ENCODE results near the gene ASPHD2.

Gene ASPHD2

GRCh38 chr22:26485806-26486390, 56.8 kb downstream of the ASPHD2 start:
- Mint-ChIP-seq H3K9me3 (no peaks in the 10 kb centered on the region), H3K27me3 (ENCODE audit: low read depth, poor library complexity) (no peaks in the 10 kb centered on the region), H3K36me3 (ENCODE audit: low read depth) (peaks cover 15% of the 10 kb centered on the region), H3K27ac (no peak overlapping the region), H3K4me1 (peaks cover 45% of the 10 kb centered on the region), H3K4me3 (peak overlapping the region; percentile 96)
- no peak for DNase-seq
- no peak for TF ChIP-seq CTCF (IDR thresholded peaks at IDR 0.05)

- H3K9me3 Mint-ChIP-seq: no peaks in the 10 kb centered on the region
- peaks cover 18% of the 10 kb centered on the region for H3K36me3 Mint-ChIP-seq (ENCODE audit: low read depth)
- no peak overlapping the region for H3K27ac Mint-ChIP-seq
These were observed 57.3 kb downstream of the ASPHD2 start for GRCh38 chr22:26486394-26486793.

GRCh38 chr22:26487996-26488395, 58.9 kb downstream of the ASPHD2 start:
- H3K4me3 Mint-ChIP-seq: no peak overlapping the region
- H3K27me3 Mint-ChIP-seq (ENCODE audit: low read depth, poor library complexity): no peaks in the 10 kb centered on the region
- peaks cover 24% of the 10 kb centered on the region for H3K4me1 Mint-ChIP-seq
- H3K27ac Mint-ChIP-seq: no peak overlapping the region
- no peaks in the 10 kb centered on the region for H3K9me3 Mint-ChIP-seq
- no peak for TF ChIP-seq CTCF (IDR thresholded peaks at IDR 0.05)
- peaks cover 28% of the 10 kb centered on the region for H3K36me3 Mint-ChIP-seq (ENCODE audit: low read depth)
- no peak for DNase-seq

More at GRCh38 chr22:26486394-26486793, 57.3 kb downstream of the ASPHD2 start:
- peaks cover 40% of the 10 kb centered on the region for H3K4me1 Mint-ChIP-seq
- peak overlapping the region; percentile 30 for H3K4me3 Mint-ChIP-seq
- no peaks in the 10 kb centered on the region for H3K27me3 Mint-ChIP-seq (ENCODE audit: low read depth, poor library complexity)
- TF ChIP-seq CTCF (IDR thresholded peaks at IDR 0.05): no peak
- no peak for DNase-seq

- TF ChIP-seq CTCF (IDR thresholded peaks at IDR 0.05): no peak
- H3K4me3 Mint-ChIP-seq: no peak overlapping the region
- peak overlapping the region; percentile 11 for H3K27ac Mint-ChIP-seq
- H3K9me3 Mint-ChIP-seq: no peaks in the 10 kb centered on the region
- H3K4me1 Mint-ChIP-seq: peaks cover 14% of the 10 kb centered on the region
- H3K27me3 Mint-ChIP-seq (ENCODE audit: low read depth, poor library complexity): no peaks in the 10 kb centered on the region
- H3K36me3 Mint-ChIP-seq (ENCODE audit: low read depth): peaks cover 40% of the 10 kb centered on the region
- no peak for DNase-seq
These were observed 60.5 kb downstream of the ASPHD2 start for GRCh38 chr22:26489447-26490036.

GRCh38 chr22:26492220-26492619, 63.2 kb downstream of the ASPHD2 start:
- no peak for DNase-seq
- no peak overlapping the region for H3K27ac Mint-ChIP-seq
- H3K4me1 Mint-ChIP-seq: no peaks in the 10 kb centered on the region
- H3K4me3 Mint-ChIP-seq: no peak overlapping the region
- TF ChIP-seq CTCF (IDR thresholded peaks at IDR 0.05): no peak
- no peaks in the 10 kb centered on the region for H3K27me3 Mint-ChIP-seq (ENCODE audit: low read depth, poor library complexity)
- no peaks in the 10 kb centered on the region for H3K9me3 Mint-ChIP-seq
- H3K36me3 Mint-ChIP-seq (ENCODE audit: low read depth): peaks cover 55% of the 10 kb centered on the region

GRCh38 chr22:26494506-26494905, 65.4 kb downstream of the ASPHD2 start:
- H3K9me3 Mint-ChIP-seq: no peaks in the 10 kb centered on the region
- TF ChIP-seq CTCF (IDR thresholded peaks at IDR 0.05): no peak
- H3K4me3 Mint-ChIP-seq: no peak overlapping the region

More at GRCh38 chr22:26494506-26494905, 65.4 kb downstream of the ASPHD2 start:
- no peak for DNase-seq
- H3K27me3 Mint-ChIP-seq (ENCODE audit: low read depth, poor library complexity): no peaks in the 10 kb centered on the region
- H3K27ac Mint-ChIP-seq: no peak overlapping the region
- H3K36me3 Mint-ChIP-seq (ENCODE audit: low read depth): peaks cover 67% of the 10 kb centered on the region
- no peaks in the 10 kb centered on the region for H3K4me1 Mint-ChIP-seq
